D341Med (cell line): ENCODE measurements around the gene TMEM175.

Experiments
- DNase-seq: peaks from one replicate; pipeline ENCODE4 v3.0.0; 2012; ENCODE audit warnings: low spot score

Gene TMEM175

GRCh38 chr4:947491-947971 is 15.3 kb downstream of the TMEM175 start:
- DNase-seq: peak; percentile 27

GRCh38 chr4:948101-948935 is 16.1 kb downstream of the TMEM175 start:
- no peak for DNase-seq

GRCh38 chr4:948936-949300 is 16.7 kb downstream of the TMEM175 start:
- peak; percentile 29 for DNase-seq

- no peak for DNase-seq
Observed at GRCh38 chr4:949656-950055, 17.4 kb downstream of the TMEM175 start.

GRCh38 chr4:950136-951020 is 18.1 kb downstream of the TMEM175 start:
- no peak for DNase-seq

- no peak for DNase-seq
Observed at GRCh38 chr4:951186-951585, 18.9 kb downstream of the TMEM175 start.

GRCh38 chr4:951594-952468 is 19.6 kb downstream of the TMEM175 start:
- DNase-seq: peak; percentile 28

- DNase-seq: peak; percentile 30
Observed at GRCh38 chr4:952881-953573, 20.8 kb downstream of the TMEM175 start.

- DNase-seq: no peak
Observed at GRCh38 chr4:953574-953915, 21.3 kb downstream of the TMEM175 start.

GRCh38 chr4:954211-955020 is 22.2 kb downstream of the TMEM175 start:
- DNase-seq: no peak

GRCh38 chr4:955161-955921 is 23.1 kb downstream of the TMEM175 start:
- peak; percentile 31 for DNase-seq

- peak; percentile 24 for DNase-seq
Observed at GRCh38 chr4:955931-956381, 23.7 kb downstream of the TMEM175 start.

GRCh38 chr4:956531-957230 is 24.4 kb downstream of the TMEM175 start:
- peak; percentile 27 for DNase-seq

- DNase-seq: peak; percentile 31
Observed at GRCh38 chr4:957231-957580, 24.9 kb downstream of the TMEM175 start.

GRCh38 chr4:957581-958313 is 25.5 kb downstream of the TMEM175 start:
- peak; percentile 37 for DNase-seq

GRCh38 chr4:958314-958665 is 26.0 kb downstream of the TMEM175 start:
- DNase-seq: peak; percentile 27

GRCh38 chr4:958696-959337 is 26.6 kb downstream of the TMEM175 start:
- no peak for DNase-seq
